Thyroid gland (tissue), 4 donors: ENCODE data around the gene PLEKHM1.
"Not testable (repeated sequence)": the region's sequence is repeated elsewhere in the genome, so short reads cannot be mapped to it uniquely, and the experiment has no call there.

Experiments
- CTCF ChIP-seq, 6 experiments: fragments of 200-600 bp in 3 of 6; fragments of 450-650 bp in 3 of 6; sonication (generic) in 3 of 6; IDR thresholded peaks; one replicate each; pipeline ENCODE4 v1.5.1; 2016 to 2019; ENCODE audit warnings: antibody characterized with exemption in 6 of 6, mild to moderate bottlenecking in 2 of 6, inconsistent platforms in 1 of 6, moderate library complexity in 1 of 6
- POLR2A ChIP-seq, 2 donors: fragments of 450-650 bp; IDR thresholded peaks; one replicate each; pipeline ENCODE4 v1.6.1; 2017; ENCODE audit warnings: antibody characterized with exemption in 2 of 2, mild to moderate bottlenecking in 2 of 2, moderate library complexity in 1 of 2

GRCh38 chr17:45472249-45472648 lies 18.3 kb downstream of the PLEKHM1 start:
- not testable (repeated sequence) for TF ChIP-seq CTCF, POLR2A (IDR thresholded peaks at IDR 0.05)
